GM23248 (cell line): Measurements from ENCODE around the gene RNF213. TPM values are rescaled to one million over a fixed set of nuclear protein-coding genes. Genes with fewer than 3 reads are reported as not detected.

Experiments used
- DNase-seq: peaks from one replicate; pipeline ENCODE4 v3.0.0-alpha.2; 2015
- H2AFZ ChIP-seq: fragments of 200-600 bp; sonication (generic); 2 replicates; pipeline ENCODE4 v1.6.1; 2016; ENCODE audit warnings: antibody characterized with exemption
- H3F3A ChIP-seq: fragments of 200-600 bp; sonication (generic); 2 replicates; pipeline ENCODE4 v1.6.1; 2016; ENCODE audit warnings: mild to moderate bottlenecking, antibody characterized with exemption, mixed run types; ENCODE audit not compliant: insufficient read depth
- H3K27ac ChIP-seq: fragments of 200-600 bp; sonication (generic); 2 replicates; pipeline ENCODE4 v1.5.1; 2016; ENCODE audit warnings: mild to moderate bottlenecking
- H3K27me3 ChIP-seq: fragments of 200-600 bp; sonication (generic); replicated peaks from 2 replicates; pipeline ENCODE4 v1.6.1; 2016; ENCODE audit warnings: mild to moderate bottlenecking; ENCODE audit not compliant: insufficient read depth
- H3K36me3 ChIP-seq: fragments of 200-600 bp; sonication (generic); 2 replicates; pipeline ENCODE4 v1.6.1; 2016; ENCODE audit warnings: low read depth, mild to moderate bottlenecking
- H3K4me1 ChIP-seq: fragments of 200-600 bp; sonication (generic); 2 replicates; pipeline ENCODE4 v1.6.1; 2016; ENCODE audit warnings: mild to moderate bottlenecking; ENCODE audit not compliant: insufficient read depth
- H3K4me2 ChIP-seq: fragments of 200-600 bp; sonication (generic); one replicate; pipeline ENCODE4 v1.6.1; 2016; ENCODE audit warnings: mild to moderate bottlenecking; ENCODE audit not compliant: unreplicated experiment
- H3K4me3 ChIP-seq: fragments of 200-600 bp; sonication (generic); 2 replicates; pipeline ENCODE4 v1.5.1; 2016; ENCODE audit warnings: mild to moderate bottlenecking
- H3K79me2 ChIP-seq: fragments of 200-600 bp; sonication (generic); 2 replicates; pipeline ENCODE4 v1.6.1; 2016; ENCODE audit warnings: mild to moderate bottlenecking; ENCODE audit not compliant: insufficient read depth
- H3K9ac ChIP-seq: fragments of 200-600 bp; sonication (generic); 2 replicates; pipeline ENCODE4 v1.6.1; 2016; ENCODE audit warnings: mild to moderate bottlenecking
- H3K9me2 ChIP-seq: fragments of 200-600 bp; sonication (generic); 2 replicates; pipeline ENCODE4 v1.6.1; 2016; ENCODE audit warnings: mixed run types, mild to moderate bottlenecking, moderate library complexity; ENCODE audit not compliant: insufficient read depth
- H3K9me3 ChIP-seq: fragments of 200-600 bp; sonication (generic); one replicate; pipeline ENCODE4 v1.6.1; 2017; ENCODE audit warnings: low read depth
- H4K20me1 ChIP-seq: fragments of 200-600 bp; sonication (generic); 2 replicates; pipeline ENCODE4 v1.6.0; 2016; ENCODE audit not compliant: insufficient read depth
- EZH2 ChIP-seq: fragments of 200-600 bp; sonication (generic); IDR thresholded peaks from 2 replicates; pipeline ENCODE4 v1.6.1; 2018; ENCODE audit warnings: antibody characterized with exemption, mild to moderate bottlenecking; ENCODE audit not compliant: insufficient read depth, poor library complexity, severe bottlenecking
- EZH2phosphoT487 ChIP-seq: fragments of 200-600 bp; sonication (generic); IDR thresholded peaks from 2 replicates; pipeline ENCODE4 v1.6.1; 2018; ENCODE audit warnings: antibody characterized with exemption, moderate library complexity, mild to moderate bottlenecking, low read depth; ENCODE audit not compliant: insufficient read depth
- WGBS, 2 experiments: methylation state at CpG; one replicate each; pipeline ENCODE4 v1.1.6; 2015 to 2017; ENCODE audit warnings: low lambda C conversion rate in 2 of 2, low coverage in 1 of 2; ENCODE audit errors: missing lambda C conversion rate in 2 of 2; 5-methylcytosine and 5-hydroxymethylcytosine counted together
- in situ Hi-C: fragments of 300-500 bp; cut with MboI; formaldehyde crosslinking; loops from 2 replicates; pipeline ENCODE4 v1.15.0; 2020
- polyA plus RNA-seq: library from polyadenylated mRNA; unstranded; fragments of >200 nt; fragmentation: Nextera tagmentation; extraction: Ambion mirVana; gene quantifications from 2 replicates; pipeline ENCODE4 v1.2.1, GENCODE V29; 2016
- total RNA-seq: library from RNA; depleted of rRNA; stranded (reverse); fragments of >200 nt; shearing (Covaris generic); gene quantifications from 2 replicates; pipeline ENCODE4 v1.2.3, GENCODE V29; 2014

Gene RNF213
- total and polyA plus RNA-seq, 2 experiments from 2014 or later, result 18.8 to 45.0 TPM

DNA sequence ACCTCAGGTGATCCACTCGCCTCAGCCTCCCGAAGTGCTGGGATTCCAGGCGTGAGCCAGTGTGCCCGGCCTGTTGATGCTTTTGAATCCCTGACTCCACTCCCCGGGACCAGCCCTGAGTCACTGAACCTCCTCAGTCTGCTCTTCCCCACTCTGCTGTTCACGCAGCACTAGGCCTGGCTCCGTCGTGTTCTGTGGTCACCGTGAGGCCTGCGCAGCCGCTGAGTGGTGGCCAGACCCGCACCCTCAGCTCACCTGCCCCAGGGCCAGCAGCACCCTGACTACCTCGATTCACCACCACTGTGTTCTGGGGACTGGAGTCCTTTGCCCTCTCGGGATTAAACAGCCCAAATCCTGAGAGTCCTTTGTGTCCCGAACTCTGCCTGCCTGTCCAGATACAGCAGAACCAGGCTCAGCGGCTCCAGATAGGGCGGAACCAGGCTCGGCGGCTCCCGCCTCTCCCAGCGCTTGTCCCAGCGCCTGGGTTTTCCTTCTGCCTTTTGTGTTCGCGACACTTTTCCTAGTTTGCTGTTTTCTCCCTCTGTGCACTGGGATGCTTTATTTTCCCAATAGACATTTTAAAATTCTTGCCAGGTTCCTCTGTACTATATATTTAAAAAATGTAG is 95.7 kb downstream of the RNF213 start:
- no peak for DNase-seq
- Histone ChIP-seq H3K4me3 (no peak overlapping the region), H3K4me1 (no peaks in the 10 kb centered on the region), H3K4me2 (no peak overlapping the region), H3K36me3 (peaks cover 43% of the 10 kb centered on the region), H3K79me2 (no peaks in the 10 kb centered on the region), H3F3A (no peaks in the 10 kb centered on the region), H3K9ac (no peak overlapping the region), H4K20me1 (no peaks in the 10 kb centered on the region), H3K9me2 (no peaks in the 10 kb centered on the region), H3K27ac (no peak overlapping the region), H2AFZ (no peak overlapping the region), H3K27me3 (no peaks in the 10 kb centered on the region), H3K9me3 (no peaks in the 10 kb centered on the region)
- TF ChIP-seq EZH2phosphoT487 (no peak), EZH2 (no peak)
- in situ Hi-C loops, result no loop called here
- 96 to 99% methylated on average over 24 of the region's 24 CpGs for WGBS, 2 experiments

DNA sequence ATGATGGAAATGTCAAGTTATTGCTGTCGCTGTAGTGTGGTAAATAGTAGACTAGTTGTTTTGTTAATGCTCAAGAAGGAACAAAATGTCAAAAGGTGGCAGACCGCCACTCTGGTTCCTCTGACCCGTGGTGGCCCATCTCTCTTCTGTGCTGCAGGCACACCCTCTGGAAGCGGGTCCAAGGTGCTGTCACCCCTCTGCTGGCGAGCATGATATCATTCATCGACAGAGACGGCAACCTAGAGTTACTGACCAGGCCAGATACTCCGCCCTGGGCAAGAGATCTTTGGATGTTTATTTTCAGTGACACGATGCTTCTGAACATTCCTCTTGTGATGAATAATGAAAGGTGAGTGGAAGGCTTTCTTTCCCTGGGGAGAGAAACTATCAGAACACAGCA is 97.5 kb downstream of the RNF213 start:
- Histone ChIP-seq H3K9me2 (no peaks in the 10 kb centered on the region), H3K9ac (no peak overlapping the region), H3K79me2 (no peaks in the 10 kb centered on the region), H2AFZ (no peak overlapping the region), H3K27ac (no peak overlapping the region), H3K36me3 (peaks cover 43% of the 10 kb centered on the region), H3K4me3 (no peak overlapping the region), H3F3A (peaks cover 4% of the 10 kb centered on the region; the same call in 1 of the 2 replicates), H4K20me1 (no peaks in the 10 kb centered on the region), H3K4me1 (no peaks in the 10 kb centered on the region), H3K27me3 (no peaks in the 10 kb centered on the region), H3K4me2 (no peak overlapping the region), H3K9me3 (no peaks in the 10 kb centered on the region)
- no peak for DNase-seq
- whole genome bisulfite sequencing, 2 experiments, result 82 to 83% methylated on average over 9 of the region's 9 CpGs
- in situ Hi-C loops, result no loop called here
- TF ChIP-seq EZH2phosphoT487, result no peak
- no peak for TF ChIP-seq EZH2

DNA sequence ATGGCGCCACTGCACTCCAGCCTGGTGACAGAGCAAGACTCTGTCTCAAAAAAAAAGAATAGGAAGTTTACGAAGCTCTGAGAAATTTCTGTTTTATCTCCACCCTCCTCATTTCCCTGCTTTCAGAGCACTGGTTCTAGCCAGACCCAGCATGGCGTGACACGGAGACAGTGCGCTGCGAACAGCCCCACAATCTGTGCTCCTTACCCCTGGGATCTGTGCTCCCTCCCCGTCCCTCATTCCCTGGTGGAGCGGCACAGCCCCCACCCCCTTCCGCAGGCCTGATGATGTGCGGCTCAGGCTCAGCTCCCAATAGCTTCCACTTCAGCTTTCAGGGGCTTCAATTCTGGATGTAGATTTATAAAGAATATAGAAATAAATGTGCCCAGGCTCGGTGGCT is 98.2 kb downstream of the RNF213 start:
- H4K20me1 ChIP-seq, result no peaks in the 10 kb centered on the region
- no peaks in the 10 kb centered on the region for H3K9me2 ChIP-seq
- no peak overlapping the region for H3K27ac ChIP-seq
- H3K9ac ChIP-seq, result no peak overlapping the region
- H3K9me3 ChIP-seq, result no peaks in the 10 kb centered on the region
- H3F3A ChIP-seq, result peaks cover 4% of the 10 kb centered on the region; the same call in 1 of the 2 replicates
- WGBS, 2 experiments, result 90 to 98% methylated on average over 11 of the region's 11 CpGs
- in situ Hi-C loops, result no loop called here
- DNase-seq, result no peak
- no peaks in the 10 kb centered on the region for H3K4me1 ChIP-seq
- H2AFZ ChIP-seq, result no peak overlapping the region
- H3K4me2 ChIP-seq, result no peak overlapping the region
- no peaks in the 10 kb centered on the region for H3K27me3 ChIP-seq
- H3K4me3 ChIP-seq, result no peak overlapping the region
- TF ChIP-seq EZH2phosphoT487, result no peak
- no peak for TF ChIP-seq EZH2
- H3K36me3 ChIP-seq, result peaks cover 43% of the 10 kb centered on the region
- no peaks in the 10 kb centered on the region for H3K79me2 ChIP-seq

DNA sequence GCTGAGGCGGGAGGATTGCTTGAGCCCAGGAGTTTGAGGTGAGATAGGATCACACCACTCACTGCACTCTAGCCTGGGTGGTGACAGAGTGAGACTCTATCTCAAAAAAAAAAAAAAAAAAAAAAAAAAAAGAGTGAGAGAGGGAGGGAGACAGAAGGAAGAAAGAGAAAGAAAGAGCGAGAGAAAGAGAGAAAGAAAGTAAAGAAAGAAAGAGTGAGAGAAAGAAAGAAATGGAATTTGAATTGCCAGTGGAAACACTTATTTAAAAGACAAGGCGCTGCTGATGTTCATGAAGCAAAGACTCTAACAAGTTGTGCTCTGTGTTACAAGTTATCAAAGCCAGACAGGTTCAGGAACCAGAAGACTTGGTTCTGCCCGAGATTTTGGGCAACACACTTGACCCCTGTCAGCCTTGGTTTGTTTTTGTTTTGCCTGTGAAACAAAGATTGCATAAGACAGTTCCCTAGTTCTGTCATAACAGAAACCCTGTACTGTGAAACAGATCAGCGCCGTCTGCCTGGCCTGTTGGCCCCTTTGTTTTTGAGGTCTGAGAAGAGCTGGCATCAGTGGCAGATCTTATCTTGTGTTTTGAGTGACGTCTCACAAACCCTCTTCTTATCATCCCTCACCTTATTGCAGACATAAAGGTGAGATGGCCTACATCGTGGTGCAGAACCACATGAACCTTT is 98.9 kb downstream of the RNF213 start:
- DNase-seq, result no peak
- no peak overlapping the region for H2AFZ ChIP-seq
- in situ Hi-C loops, result no loop called here

More for the DNA sequence above, 98.9 kb downstream of the RNF213 start:
- no peak overlapping the region for H3K27ac ChIP-seq
- peaks cover 43% of the 10 kb centered on the region for H3K36me3 ChIP-seq
- H3K27me3 ChIP-seq, result no peaks in the 10 kb centered on the region
- WGBS, 2 experiments, result 91 to 95% methylated on average over 8 of the region's 8 CpGs
- H3K79me2 ChIP-seq, result no peaks in the 10 kb centered on the region
- no peaks in the 10 kb centered on the region for H3K4me1 ChIP-seq
- H3K9me3 ChIP-seq, result no peaks in the 10 kb centered on the region
- H3K4me2 ChIP-seq, result no peak overlapping the region
- H3F3A ChIP-seq, result peaks cover 4% of the 10 kb centered on the region; the same call in 1 of the 2 replicates
- H3K9me2 ChIP-seq, result no peaks in the 10 kb centered on the region
- no peak overlapping the region for H3K4me3 ChIP-seq
- no peaks in the 10 kb centered on the region for H4K20me1 ChIP-seq
- TF ChIP-seq EZH2, result no peak
- TF ChIP-seq EZH2phosphoT487, result no peak
- H3K9ac ChIP-seq, result no peak overlapping the region
